H9 (cell line): Measurements from ENCODE around the gene HOXB8. TPM values are rescaled to one million over a fixed set of nuclear protein-coding genes. Genes with fewer than 3 reads are reported as not detected.

Experiments used
- DNase-seq: peaks from one replicate; pipeline ENCODE4 v3.0.0-alpha.2; 2017
- H2AFZ ChIP-seq: one replicate; pipeline ENCODE4 v1.6.1; 2013; ENCODE audit warnings: mild to moderate bottlenecking, low read length, control low read depth, moderate library complexity
- H2AK5ac ChIP-seq: 2 replicates; pipeline ENCODE4 v1.6.1; 2013; ENCODE audit warnings: low read length, control low read depth, mixed read lengths; ENCODE audit not compliant: insufficient read length
- H2BK120ac ChIP-seq: one replicate; pipeline ENCODE4 v1.6.1; 2013; ENCODE audit warnings: low read depth, mild to moderate bottlenecking, low read length, control low read depth, inconsistent platforms; ENCODE audit not compliant: poor library complexity, severe bottlenecking
- H2BK12ac ChIP-seq: 2 replicates; pipeline ENCODE4 v1.6.1; 2013; ENCODE audit warnings: low read length, control low read depth, mixed read lengths, low read depth; ENCODE audit not compliant: insufficient read length
- H2BK15ac ChIP-seq: 2 replicates; pipeline ENCODE4 v1.6.1; 2013; ENCODE audit warnings: low read depth, low read length, control low read depth
- H2BK20ac ChIP-seq: one replicate; pipeline ENCODE4 v1.6.1; 2013; ENCODE audit warnings: low read depth, mild to moderate bottlenecking, low read length, control low read depth, inconsistent platforms; ENCODE audit not compliant: poor library complexity, severe bottlenecking
- H2BK5ac ChIP-seq: 2 replicates; pipeline ENCODE4 v1.6.1; 2013; ENCODE audit warnings: low read length, control low read depth, mixed read lengths; ENCODE audit not compliant: insufficient read length
- H3K14ac ChIP-seq: 2 replicates; pipeline ENCODE4 v1.6.1; 2013; ENCODE audit warnings: low read length, control low read depth; ENCODE audit not compliant: insufficient read depth
- H3K18ac ChIP-seq: 2 replicates; pipeline ENCODE4 v1.6.1; 2013; ENCODE audit warnings: low read depth, mild to moderate bottlenecking, mixed read lengths, low read length, control low read depth; ENCODE audit not compliant: insufficient read length
- H3K23ac ChIP-seq: 2 replicates; pipeline ENCODE4 v1.6.1; 2013; ENCODE audit warnings: low read length, control low read depth, mixed read lengths, low read depth; ENCODE audit not compliant: insufficient read length
- H3K23me2 ChIP-seq: 2 replicates; pipeline ENCODE4 v1.6.1; 2013; ENCODE audit warnings: low read depth, mild to moderate bottlenecking, mixed read lengths, low read length, control low read depth; ENCODE audit not compliant: insufficient read length, poor library complexity, severe bottlenecking
- H3K27ac ChIP-seq: 2 replicates; pipeline ENCODE4 v1.5.1; 2013; ENCODE audit warnings: low read length, control low read depth, mixed read lengths, low read depth; ENCODE audit not compliant: insufficient read length
- H3K27me3 ChIP-seq: 2 replicates; pipeline ENCODE4 v1.6.1; 2013; ENCODE audit warnings: low read length, control low read depth, inconsistent platforms; ENCODE audit not compliant: insufficient read depth
- H3K4ac ChIP-seq: 2 replicates; pipeline ENCODE4 v1.6.1; 2013; ENCODE audit warnings: low read depth, mild to moderate bottlenecking, control low read depth, inconsistent platforms, low read length, moderate library complexity
- H3K4me1 ChIP-seq: 2 replicates; pipeline ENCODE4 v1.6.1; 2013; ENCODE audit warnings: low read length, control low read depth, inconsistent platforms; ENCODE audit not compliant: insufficient read depth
- H3K4me2 ChIP-seq: 2 replicates; pipeline ENCODE4 v1.6.1; 2013; ENCODE audit warnings: low read length, control low read depth, mixed read lengths; ENCODE audit not compliant: insufficient read length, insufficient read depth
- H3K56ac ChIP-seq: 2 replicates; pipeline ENCODE4 v1.6.1; 2013; ENCODE audit warnings: low read depth, mild to moderate bottlenecking, mixed read lengths, low read length, control low read depth; ENCODE audit not compliant: insufficient read length
- H3K79me1 ChIP-seq: 2 replicates; pipeline ENCODE4 v1.6.1; 2013; ENCODE audit warnings: low read depth, mild to moderate bottlenecking, moderate library complexity, low read length, control low read depth, inconsistent platforms; ENCODE audit not compliant: insufficient read depth, poor library complexity, severe bottlenecking
- H3K79me2 ChIP-seq: 2 replicates; pipeline ENCODE4 v1.6.1; 2013; ENCODE audit warnings: low read length, control low read depth, inconsistent platforms; ENCODE audit not compliant: insufficient read depth
- H3K9ac ChIP-seq: 2 replicates; pipeline ENCODE4 v1.6.1; 2013; ENCODE audit warnings: low read length, control low read depth, mixed read lengths; ENCODE audit not compliant: insufficient read length; ENCODE audit errors: extremely low read depth
- H3K9me3 ChIP-seq: one replicate; pipeline ENCODE4 v1.6.1; 2013; ENCODE audit warnings: low read depth, low read length, inconsistent platforms; ENCODE audit not compliant: control insufficient read depth
- H3T11ph ChIP-seq: one replicate; pipeline ENCODE4 v1.6.1; 2013; ENCODE audit warnings: mild to moderate bottlenecking, low read length, control low read depth, inconsistent platforms
- H4K20me1 ChIP-seq: one replicate; pipeline ENCODE4 v1.6.1; 2013; ENCODE audit not compliant: control insufficient read depth, insufficient read length, insufficient read depth
- H4K5ac ChIP-seq: 2 replicates; pipeline ENCODE4 v1.6.1; 2013; ENCODE audit warnings: low read depth, mild to moderate bottlenecking, mixed read lengths, low read length, control low read depth; ENCODE audit not compliant: insufficient read length
- H4K8ac ChIP-seq: replicated peaks from 2 replicates; pipeline ENCODE4 v1.6.1; 2013; ENCODE audit warnings: low read length, control low read depth, mixed read lengths, low read depth; ENCODE audit not compliant: insufficient read length
- H4K91ac ChIP-seq: 2 replicates; pipeline ENCODE4 v1.6.1; 2013; ENCODE audit warnings: low read depth, mild to moderate bottlenecking, moderate library complexity, mixed read lengths, low read length, control low read depth; ENCODE audit not compliant: insufficient read length
- H3K27ac Mint-ChIP-seq, 3 experiments: 2 replicates in 2 of 3; 3 replicates in 1 of 3; pipeline ENCODE4 v1.8.0; 2020 to 2021; ENCODE audit warnings: mixed read lengths in 3 of 3, mild to moderate bottlenecking in 1 of 3, moderate library complexity in 1 of 3
- H3K27me3 Mint-ChIP-seq: 2 replicates; pipeline ENCODE4 v1.8.0; 2021; ENCODE audit warnings: low read depth, mild to moderate bottlenecking, moderate library complexity, mixed read lengths
- H3K36me3 Mint-ChIP-seq, 3 experiments: 2 replicates in 2 of 3; 3 replicates in 1 of 3; pipeline ENCODE4 v1.8.0; 2020 to 2021; ENCODE audit warnings: low read depth in 3 of 3, mixed read lengths in 3 of 3; ENCODE audit not compliant: insufficient read depth in 1 of 3
- H3K4me1 Mint-ChIP-seq, 2 experiments: 2 replicates each; pipeline ENCODE4 v1.8.0; 2020; ENCODE audit warnings: mixed read lengths in 2 of 2
- H3K4me3 Mint-ChIP-seq, 2 experiments: 2 replicates in 1 of 2; 3 replicates in 1 of 2; pipeline ENCODE4 v1.8.0; 2020 to 2021; ENCODE audit warnings: mild to moderate bottlenecking in 2 of 2, mixed read lengths in 2 of 2, moderate library complexity in 1 of 2
- H3K9me3 Mint-ChIP-seq, 2 experiments: 2 replicates in 1 of 2; 3 replicates in 1 of 2; pipeline ENCODE4 v1.8.0; 2020; ENCODE audit warnings: mild to moderate bottlenecking in 2 of 2, mixed read lengths in 2 of 2, moderate library complexity in 1 of 2
- CTCF ChIP-seq: fragments of 200-600 bp; sonication (generic); conservative IDR thresholded peaks from 3 replicates; pipeline ENCODE4 v1.8.0; 2021; ENCODE audit warnings: antibody characterized with exemption, mild to moderate bottlenecking
- WGBS: extraction: QIAGEN DNeasy Blood & Tissue Kit; methylation state at CpG from one replicate; pipeline ENCODE4 v1.1.7; 2013; ENCODE audit warnings: missing lambda C conversion rate, low lambda C conversion rate, mixed read lengths; ENCODE audit not compliant: insufficient read length; ENCODE audit errors: extremely low coverage; 5-methylcytosine and 5-hydroxymethylcytosine counted together
- total RNA-seq: library from RNA; stranded (reverse); gene quantifications from 2 replicates; pipeline ENCODE4 v1.2.1, GENCODE V29; 2021

The HOXB8 gene
- total RNA-seq, 1 experiment from 2014 or later, result not detected

DNA sequence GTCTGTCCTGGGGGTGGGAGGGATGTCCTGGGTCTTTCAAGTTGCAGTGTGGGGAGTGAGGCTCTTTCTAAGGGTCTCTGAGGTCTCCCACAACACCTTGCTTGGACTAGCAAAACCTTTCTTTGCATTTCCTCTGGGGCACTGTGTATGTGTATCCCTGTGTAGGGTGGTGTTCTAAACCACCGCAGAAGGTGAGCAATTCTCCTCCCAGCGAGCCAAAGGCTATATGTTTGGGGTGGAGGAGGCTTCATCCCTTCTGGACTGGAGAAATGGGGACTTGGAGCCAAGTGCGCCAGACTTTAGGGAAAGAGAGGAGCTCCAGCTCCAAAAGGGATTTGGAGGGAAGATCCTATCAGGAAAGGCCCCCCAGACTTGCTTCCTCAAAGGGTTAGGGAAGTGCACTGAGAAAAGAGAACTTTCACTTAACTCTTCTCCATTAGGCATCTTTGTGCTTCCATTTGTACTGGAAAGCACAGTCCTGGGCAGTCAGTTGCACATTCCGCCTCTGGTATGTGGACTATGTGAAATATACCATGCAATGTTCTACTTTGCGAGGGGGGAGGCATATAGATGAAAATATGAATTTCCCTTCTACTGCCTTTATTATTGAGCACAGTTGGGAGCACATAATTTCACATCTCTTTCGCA, 29.9 kb upstream of the HOXB8 start:
- Histone ChIP-seq H3K14ac (no peak overlapping the region), H4K8ac (no peak overlapping the region), H2AFZ (no peak overlapping the region), H2BK20ac (no peak overlapping the region), H3T11ph (no peak overlapping the region), H4K91ac (no peak overlapping the region), H3K23me2 (peaks cover 8% of the 10 kb centered on the region), H3K18ac (no peak overlapping the region), H3K9ac (no peak overlapping the region), H3K4me1 (no peaks in the 10 kb centered on the region), H4K20me1 (no peaks in the 10 kb centered on the region), H3K27me3 (peaks cover 93% of the 10 kb centered on the region), H3K23ac (no peak overlapping the region), H2AK5ac (no peak overlapping the region), H2BK15ac (no peak overlapping the region), H4K5ac (no peak overlapping the region), H3K9me3 (no peaks in the 10 kb centered on the region), H2BK5ac (no peak overlapping the region), H2BK12ac (no peak overlapping the region), H3K79me2 (no peaks in the 10 kb centered on the region), H3K4me2 (no peak overlapping the region), H3K27ac (no peak overlapping the region), H3K79me1 (no peaks in the 10 kb centered on the region), H3K56ac (no peak overlapping the region), H3K4ac (no peak overlapping the region), H2BK120ac (no peak overlapping the region)
- H3K27me3 Mint-ChIP-seq, result peaks cover 100% of the 10 kb centered on the region
- peaks cover 14 to 21% of the 10 kb centered on the region in 2 experiments for H3K4me1 Mint-ChIP-seq
- WGBS, result no CpG with 5 or more reads among the region's 6 CpGs
- H3K36me3 Mint-ChIP-seq, result no peaks in the 10 kb centered on the region; a peak in 1 of 7 replicates
- no peak overlapping the region for H3K4me3 Mint-ChIP-seq
- no peak overlapping the region for H3K27ac Mint-ChIP-seq
- no peak for TF ChIP-seq CTCF
- no peak for DNase-seq
- peaks cover 3 to 15% of the 10 kb centered on the region in 2 experiments; a peak in 3 of 5 replicates for H3K9me3 Mint-ChIP-seq
